ENCODE measurements around the gene PEPD. TPM values are rescaled to one million over a fixed set of nuclear protein-coding genes. Genes with fewer than 3 reads are reported as not detected.

Gene PEPD
- total RNA-seq, 1 donor, result 87.9 TPM

DNA sequence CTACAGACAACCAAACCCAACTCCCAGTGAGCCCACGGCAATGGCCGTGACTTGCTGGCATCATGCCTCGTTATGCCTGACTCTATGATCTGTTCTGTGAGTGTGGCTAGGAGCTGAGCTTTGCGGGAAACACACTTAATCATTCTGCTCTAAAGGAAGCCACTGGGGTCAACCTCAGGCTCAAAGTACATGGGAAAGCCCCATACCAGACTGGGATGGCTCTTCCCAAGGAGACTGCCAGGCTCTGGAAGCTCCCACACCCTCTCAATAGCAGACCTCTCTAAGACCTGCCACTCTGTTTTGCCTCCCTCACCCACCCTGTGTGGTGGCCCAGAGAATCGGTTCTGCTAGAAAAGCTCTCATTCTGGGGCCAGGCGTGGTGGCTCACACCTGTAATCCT, 2.2 kb downstream of the PEPD start:
- DNase-seq (ENCODE audit: insufficient read length, low spot score, missing footprints), result peak; percentile 60
- Histone ChIP-seq H3K36me3 (ENCODE audit: insufficient read depth, low read length) (no peaks in the 10 kb centered on the region), H3K79me2 (ENCODE audit: insufficient read depth, low read length) (peaks cover 64% of the 10 kb centered on the region), H3K4me1 (ENCODE audit: insufficient read depth, low read length) (peaks cover 8% of the 10 kb centered on the region), H2AFZ (ENCODE audit: low read length) (no peak overlapping the region), H4K20me1 (ENCODE audit: insufficient read depth, low read length) (peaks cover 26% of the 10 kb centered on the region), H3K4me3 (ENCODE audit: insufficient read depth, low read length) (no peak overlapping the region), H3K4me2 (ENCODE audit: insufficient read depth, low read length) (no peak overlapping the region), H3K27ac (ENCODE audit: low read depth, low read length) (no peak overlapping the region), H3K27me3 (ENCODE audit: insufficient read depth, low read length) (peaks cover under 1% of the 10 kb centered on the region), H3K9me3 (ENCODE audit: low read depth, low read length) (no peaks in the 10 kb centered on the region)
- TF ChIP-seq, protein P1, sequence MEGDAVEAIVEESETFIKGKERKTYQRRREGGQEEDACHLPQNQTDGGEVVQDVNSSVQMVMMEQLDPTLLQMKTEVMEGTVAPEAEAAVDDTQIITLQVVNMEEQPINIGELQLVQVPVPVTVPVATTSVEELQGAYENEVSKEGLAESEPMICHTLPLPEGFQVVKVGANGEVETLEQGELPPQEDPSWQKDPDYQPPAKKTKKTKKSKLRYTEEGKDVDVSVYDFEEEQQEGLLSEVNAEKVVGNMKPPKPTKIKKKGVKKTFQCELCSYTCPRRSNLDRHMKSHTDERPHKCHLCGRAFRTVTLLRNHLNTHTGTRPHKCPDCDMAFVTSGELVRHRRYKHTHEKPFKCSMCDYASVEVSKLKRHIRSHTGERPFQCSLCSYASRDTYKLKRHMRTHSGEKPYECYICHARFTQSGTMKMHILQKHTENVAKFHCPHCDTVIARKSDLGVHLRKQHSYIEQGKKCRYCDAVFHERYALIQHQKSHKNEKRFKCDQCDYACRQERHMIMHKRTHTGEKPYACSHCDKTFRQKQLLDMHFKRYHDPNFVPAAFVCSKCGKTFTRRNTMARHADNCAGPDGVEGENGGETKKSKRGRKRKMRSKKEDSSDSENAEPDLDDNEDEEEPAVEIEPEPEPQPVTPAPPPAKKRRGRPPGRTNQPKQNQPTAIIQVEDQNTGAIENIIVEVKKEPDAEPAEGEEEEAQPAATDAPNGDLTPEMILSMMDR (IDR thresholded peaks at IDR 0.05; ENCODE audit: extremely low read depth, low read depth, low read length), result no peak

DNA sequence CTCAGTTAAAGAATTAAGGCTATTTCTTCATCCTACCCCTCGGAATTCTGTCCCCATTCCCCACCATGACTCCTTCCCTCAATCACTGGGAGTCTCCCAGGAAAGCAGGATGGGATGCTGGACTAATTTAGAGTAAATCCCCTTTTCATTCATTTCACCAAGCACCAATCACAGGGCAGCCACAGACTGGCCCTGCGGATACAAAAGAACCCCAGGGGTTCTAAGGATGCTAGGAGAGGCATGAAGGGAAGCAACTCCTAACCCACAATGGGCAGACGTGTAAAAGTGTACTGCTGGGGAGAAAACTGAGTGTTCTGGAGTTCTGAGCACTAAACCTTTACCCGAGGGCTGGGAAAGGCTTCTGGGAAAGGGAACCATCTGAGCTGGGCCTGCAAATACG, 3.0 kb downstream of the PEPD start:
- DNase-seq (ENCODE audit: insufficient read length, low spot score, missing footprints), result peak; percentile 73
- no peaks in the 10 kb centered on the region for H3K9me3 ChIP-seq (ENCODE audit: low read depth, low read length)
- H4K20me1 ChIP-seq (ENCODE audit: insufficient read depth, low read length), result peaks cover 31% of the 10 kb centered on the region
- no peak overlapping the region for H3K27ac ChIP-seq (ENCODE audit: low read depth, low read length)
- no peak overlapping the region for H2AFZ ChIP-seq (ENCODE audit: low read length)
- H3K4me2 ChIP-seq (ENCODE audit: insufficient read depth, low read length), result no peak overlapping the region
- no peaks in the 10 kb centered on the region for H3K27me3 ChIP-seq (ENCODE audit: insufficient read depth, low read length)
- peaks cover 8% of the 10 kb centered on the region for H3K4me1 ChIP-seq (ENCODE audit: insufficient read depth, low read length)
- TF ChIP-seq, protein P1 (IDR thresholded peaks at IDR 0.05; ENCODE audit: extremely low read depth, low read depth, low read length), result no peak
- no peak overlapping the region for H3K4me3 ChIP-seq (ENCODE audit: insufficient read depth, low read length)
- peaks cover 73% of the 10 kb centered on the region for H3K79me2 ChIP-seq (ENCODE audit: insufficient read depth, low read length)
- no peaks in the 10 kb centered on the region for H3K36me3 ChIP-seq (ENCODE audit: insufficient read depth, low read length)

DNA sequence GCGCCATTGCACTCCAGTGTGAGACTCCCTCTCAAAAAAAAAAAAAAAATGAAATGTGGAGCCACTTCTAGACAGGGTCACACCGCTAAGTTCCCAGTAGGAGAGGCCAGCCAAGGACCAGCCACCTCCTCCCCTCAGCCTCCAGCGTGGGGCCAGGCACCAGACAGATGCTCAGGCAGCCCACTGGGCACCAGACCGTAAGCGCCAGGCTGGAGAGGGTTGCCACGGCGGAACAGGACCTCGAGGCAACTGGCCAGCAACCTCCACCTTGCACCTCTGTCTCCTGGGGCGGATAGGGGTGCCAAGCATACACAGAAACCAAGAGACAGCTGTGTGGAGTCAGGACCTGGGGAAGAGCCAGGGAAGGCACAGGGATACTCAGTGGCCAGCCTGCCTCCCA, 3.7 kb downstream of the PEPD start:
- Histone ChIP-seq H3K27me3 (ENCODE audit: insufficient read depth, low read length) (no peaks in the 10 kb centered on the region), H3K27ac (ENCODE audit: low read depth, low read length) (no peak overlapping the region), H3K79me2 (ENCODE audit: insufficient read depth, low read length) (peaks cover 79% of the 10 kb centered on the region), H3K4me1 (ENCODE audit: insufficient read depth, low read length) (peaks cover 8% of the 10 kb centered on the region), H4K20me1 (ENCODE audit: insufficient read depth, low read length) (peaks cover 31% of the 10 kb centered on the region), H3K4me3 (ENCODE audit: insufficient read depth, low read length) (no peak overlapping the region), H3K9me3 (ENCODE audit: low read depth, low read length) (no peaks in the 10 kb centered on the region), H3K36me3 (ENCODE audit: insufficient read depth, low read length) (no peaks in the 10 kb centered on the region), H3K4me2 (ENCODE audit: insufficient read depth, low read length) (no peak overlapping the region), H2AFZ (ENCODE audit: low read length) (no peak overlapping the region)
- no peak for DNase-seq (ENCODE audit: insufficient read length, low spot score, missing footprints)
- TF ChIP-seq, protein P1 (IDR thresholded peaks at IDR 0.05; ENCODE audit: extremely low read depth, low read depth, low read length), result no peak

DNA sequence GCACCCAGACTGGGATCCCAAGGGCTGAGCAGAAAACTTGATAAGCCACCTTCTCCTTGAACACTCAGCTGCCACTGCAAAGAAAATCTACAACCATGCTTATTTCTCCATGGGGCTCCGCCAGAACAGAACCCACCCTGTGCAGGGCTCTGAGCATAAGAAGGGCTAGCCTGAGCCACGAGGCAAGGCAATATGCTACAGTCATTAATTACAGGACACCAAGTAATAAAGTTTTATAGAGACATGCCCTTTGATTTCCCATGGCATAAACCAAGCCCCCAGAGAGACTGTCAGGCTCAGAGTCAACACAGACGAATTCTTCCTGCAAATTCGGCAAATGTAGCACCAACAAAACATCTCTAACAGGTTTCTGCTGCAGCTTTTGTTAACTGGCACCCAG, 5.7 kb downstream of the PEPD start:
- Histone ChIP-seq H3K4me1 (ENCODE audit: insufficient read depth, low read length) (peaks cover 5% of the 10 kb centered on the region), H3K36me3 (ENCODE audit: insufficient read depth, low read length) (no peaks in the 10 kb centered on the region), H4K20me1 (ENCODE audit: insufficient read depth, low read length) (peaks cover 33% of the 10 kb centered on the region), H3K4me2 (ENCODE audit: insufficient read depth, low read length) (no peak overlapping the region), H3K4me3 (ENCODE audit: insufficient read depth, low read length) (no peak overlapping the region), H2AFZ (ENCODE audit: low read length) (no peak overlapping the region), H3K9me3 (ENCODE audit: low read depth, low read length) (no peaks in the 10 kb centered on the region), H3K79me2 (ENCODE audit: insufficient read depth, low read length) (peaks cover 78% of the 10 kb centered on the region), H3K27ac (ENCODE audit: low read depth, low read length) (no peak overlapping the region), H3K27me3 (ENCODE audit: insufficient read depth, low read length) (no peaks in the 10 kb centered on the region)
- peak; percentile 62 for DNase-seq (ENCODE audit: insufficient read length, low spot score, missing footprints)
- TF ChIP-seq, protein P1 (IDR thresholded peaks at IDR 0.05; ENCODE audit: extremely low read depth, low read depth, low read length), result no peak

All from osteoblast (primary cell).